CD4-positive, alpha-beta T cell treated with Interferon alpha-2 for 1 hour (primary cell): ENCODE data around the gene MAOA.
"Not testable (repeated sequence)": the region's sequence is repeated elsewhere in the genome, so short reads cannot be mapped to it uniquely, and the experiment has no call there.

Source experiments
- DNase-seq, 2 donors: peaks; one replicate each; pipeline ENCODE4 v3.0.0-alpha.2; 2020 to 2022

MAOA gene

DNA sequence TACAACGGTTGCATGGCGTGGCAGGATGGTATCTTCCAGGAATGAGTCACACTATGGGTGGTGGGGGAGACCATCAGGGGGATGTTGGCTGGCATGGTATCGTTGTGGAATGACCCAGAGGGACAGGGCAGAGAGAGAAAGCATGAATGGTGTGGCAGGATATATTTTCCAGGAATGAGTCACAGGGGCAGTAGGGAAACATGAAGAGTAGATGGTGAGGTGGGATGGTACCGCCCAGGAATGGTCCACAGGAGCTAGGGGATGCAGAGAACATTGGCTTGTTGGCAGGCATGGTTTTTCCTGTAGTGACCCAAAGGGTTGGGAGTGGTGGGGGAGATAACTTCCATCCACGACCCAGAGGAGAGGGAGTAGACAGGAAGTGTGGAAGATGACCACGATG lies 62.4 kb downstream of the MAOA start:
- DNase-seq = no peak

- no peak for DNase-seq
Observed at GRCh38 chrX:43718956-43719355, 62.9 kb downstream of the MAOA start.

DNA sequence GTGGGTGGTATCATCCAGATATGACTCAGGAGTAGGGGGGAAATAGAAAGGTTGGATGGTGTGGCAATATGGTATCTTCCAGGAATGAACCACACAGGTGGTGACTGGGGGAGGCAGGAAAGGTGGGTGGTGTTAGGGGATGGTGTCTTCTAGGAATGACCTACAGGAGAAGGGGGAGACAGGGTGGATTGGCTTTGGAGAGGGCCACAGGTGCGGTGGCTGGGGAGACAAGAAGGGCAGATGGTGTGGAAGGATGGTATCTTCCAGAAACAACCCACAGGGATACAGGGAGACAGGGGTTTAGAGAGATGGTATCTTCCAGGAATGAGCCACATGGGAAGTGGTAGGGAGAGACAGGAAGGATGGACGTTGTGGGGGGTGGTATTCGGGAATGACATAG lies 64.0 kb downstream of the MAOA start:
- DNase-seq = no peak

DNA sequence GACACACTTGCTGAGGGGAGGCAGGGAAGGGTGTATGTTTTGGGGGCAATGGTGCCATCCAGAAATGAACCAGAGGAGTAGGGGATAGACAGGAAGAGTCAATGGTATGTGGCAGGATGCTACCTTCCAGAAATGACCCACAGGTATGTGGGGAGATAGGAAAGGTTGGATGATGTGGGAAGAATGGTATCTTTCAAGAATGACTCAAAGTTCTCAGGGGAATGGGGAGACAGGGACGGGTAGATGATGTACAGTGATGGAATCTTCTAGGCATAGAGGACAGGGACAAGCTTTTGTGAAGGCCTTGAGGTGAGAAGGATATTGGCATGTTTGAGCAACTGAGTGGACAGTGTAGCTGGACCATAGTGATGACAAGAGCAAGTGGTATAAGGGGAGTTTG lies 64.9 kb downstream of the MAOA start:
- no peak for DNase-seq

DNA sequence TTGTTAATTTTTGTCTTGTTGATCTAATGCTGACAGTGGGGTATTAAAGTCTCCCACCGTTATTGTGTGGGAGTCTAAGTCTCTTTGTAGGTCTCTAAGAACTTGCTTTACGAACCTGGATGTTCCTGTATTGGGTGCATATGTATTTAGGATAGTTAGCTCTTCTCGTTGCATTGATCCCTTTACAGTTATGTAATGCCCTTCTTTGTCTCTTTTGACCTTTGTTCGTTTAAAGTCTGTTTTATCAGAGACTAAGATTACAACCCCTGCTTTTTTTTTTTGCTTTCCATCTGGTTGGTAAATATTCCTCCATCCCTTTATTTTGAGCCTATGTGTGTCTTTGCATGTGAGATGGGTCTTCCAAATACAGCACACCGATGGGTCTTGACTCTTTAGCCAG lies 69.1 kb downstream of the MAOA start:
- DNase-seq = not testable (repeated sequence)

DNA sequence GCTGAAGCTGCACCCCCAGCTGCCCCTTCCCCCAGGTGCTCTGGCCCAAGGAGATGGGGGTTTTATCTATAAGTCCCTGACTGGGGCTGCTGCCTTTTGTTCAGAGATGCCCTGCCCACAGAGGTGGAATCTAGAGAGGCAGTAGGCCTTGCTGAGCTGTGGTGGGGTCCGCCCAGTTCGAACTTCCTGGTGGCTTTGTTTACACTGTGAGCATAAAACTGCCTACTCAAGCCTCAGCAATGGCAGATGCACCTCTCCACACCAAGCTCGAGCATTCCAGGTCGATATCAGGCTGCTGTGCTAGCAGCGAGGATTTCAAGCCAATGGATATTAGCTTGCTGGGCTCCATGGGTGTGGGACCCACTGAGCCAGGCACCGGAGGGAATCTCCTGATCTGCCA lies 71.2 kb downstream of the MAOA start:
- not testable (repeated sequence) for DNase-seq

DNA sequence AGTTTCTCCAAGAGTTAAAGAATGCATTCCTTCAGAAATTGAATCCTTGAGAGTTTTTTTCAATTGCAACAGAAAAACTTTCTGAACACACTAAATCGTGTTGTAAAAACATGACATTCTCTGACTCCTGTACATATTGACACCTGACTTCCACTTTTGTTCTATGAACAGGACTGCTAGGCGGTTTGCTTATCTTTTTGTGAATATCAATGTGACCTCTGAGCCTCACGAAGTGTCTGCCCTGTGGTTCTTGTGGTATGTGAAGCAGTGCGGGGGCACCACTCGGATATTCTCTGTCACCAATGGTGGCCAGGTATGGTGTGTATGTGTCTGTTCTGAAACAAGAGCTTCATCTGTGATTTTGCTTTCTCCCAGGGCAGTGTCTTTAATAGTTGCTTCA lies 71.9 kb downstream of the MAOA start:
- DNase-seq = no peak

- no peak for DNase-seq
Observed at GRCh38 chrX:43728966-43729365, 72.9 kb downstream of the MAOA start.

- DNase-seq = no peak
Observed at GRCh38 chrX:43731086-43731485, 75.0 kb downstream of the MAOA start.

DNA sequence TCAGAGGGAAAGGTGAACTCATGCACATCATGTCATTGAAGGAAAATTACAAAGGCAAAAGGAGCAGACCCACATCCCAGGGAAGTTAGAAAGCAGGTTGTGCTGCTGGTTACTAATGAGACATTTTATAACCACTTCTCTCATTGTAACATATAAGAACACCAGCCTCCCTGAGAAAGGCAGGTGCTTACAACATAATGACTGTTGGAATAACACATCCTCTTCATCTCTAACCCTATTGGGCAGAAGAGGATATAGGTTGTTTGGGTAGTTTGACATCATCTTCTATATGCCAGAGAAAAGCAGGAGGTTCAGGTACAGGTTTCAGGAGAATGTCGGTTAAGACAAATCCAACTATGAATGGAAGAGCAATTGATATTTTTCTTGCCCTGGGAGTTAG lies 77.6 kb downstream of the MAOA start:
- no peak for DNase-seq

GRCh38 chrX:43734444-43734843 lies 78.3 kb downstream of the MAOA start:
- no peak for DNase-seq

DNA sequence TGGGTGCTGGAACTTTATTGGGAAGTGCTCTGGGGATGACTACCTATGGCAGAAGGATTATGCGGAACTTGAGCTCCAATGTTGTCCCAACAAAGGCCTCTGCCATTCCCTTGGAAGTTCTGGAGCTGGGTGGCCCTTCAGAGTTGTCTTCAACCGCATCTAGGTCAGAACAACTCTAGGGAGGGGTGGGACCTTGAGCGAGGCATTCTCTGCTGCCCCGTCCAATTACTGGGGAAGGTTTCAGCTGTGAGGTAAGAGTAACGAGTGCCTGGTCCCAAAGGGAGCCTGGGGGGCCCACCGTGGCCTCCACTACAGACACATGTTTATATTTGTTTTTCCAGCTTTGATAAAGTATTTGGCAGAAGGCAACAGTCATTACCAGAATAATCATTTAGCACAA lies 79.4 kb downstream of the MAOA start:
- DNase-seq = no peak

DNA sequence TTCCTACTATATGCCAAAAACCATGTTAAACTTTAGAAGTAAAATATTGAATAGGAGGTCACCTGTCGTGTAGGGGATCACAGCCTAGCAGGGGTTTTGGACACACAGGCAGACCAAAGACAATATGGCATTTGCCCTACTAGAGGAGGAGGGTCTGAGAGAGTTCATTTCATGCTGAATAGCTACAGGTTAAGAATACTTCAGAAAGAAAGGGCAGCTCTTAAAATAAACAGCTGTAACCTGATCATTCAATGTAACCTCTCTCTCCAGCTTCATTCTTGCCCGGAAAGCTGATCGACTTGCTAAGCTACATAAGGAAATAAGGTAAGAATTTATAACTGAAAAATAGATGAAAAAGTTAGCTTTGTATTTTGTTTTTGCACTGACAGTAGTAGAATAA lies 79.9 kb downstream of the MAOA start:
- DNase-seq = no peak

GRCh38 chrX:43741843-43742573 lies 85.9 kb downstream of the MAOA start:
- DNase-seq = no peak

GRCh38 chrX:43743100-43743822 lies 87.2 kb downstream of the MAOA start:
- DNase-seq = no peak

DNA sequence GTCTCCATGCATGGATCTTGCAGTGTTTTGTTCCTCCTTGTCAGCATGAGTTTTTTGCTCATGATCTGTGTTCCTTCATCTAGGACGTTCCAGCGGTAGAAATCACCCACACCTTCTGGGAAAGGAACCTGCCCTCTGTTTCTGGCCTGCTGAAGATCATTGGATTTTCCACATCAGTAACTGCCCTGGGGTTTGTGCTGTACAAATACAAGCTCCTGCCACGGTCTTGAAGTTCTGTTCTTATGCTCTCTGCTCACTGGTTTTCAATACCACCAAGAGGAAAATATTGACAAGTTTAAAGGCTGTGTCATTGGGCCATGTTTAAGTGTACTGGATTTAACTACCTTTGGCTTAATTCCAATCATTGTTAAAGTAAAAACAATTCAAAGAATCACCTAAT lies 88.2 kb downstream of the MAOA start:
- DNase-seq = no peak

DNA sequence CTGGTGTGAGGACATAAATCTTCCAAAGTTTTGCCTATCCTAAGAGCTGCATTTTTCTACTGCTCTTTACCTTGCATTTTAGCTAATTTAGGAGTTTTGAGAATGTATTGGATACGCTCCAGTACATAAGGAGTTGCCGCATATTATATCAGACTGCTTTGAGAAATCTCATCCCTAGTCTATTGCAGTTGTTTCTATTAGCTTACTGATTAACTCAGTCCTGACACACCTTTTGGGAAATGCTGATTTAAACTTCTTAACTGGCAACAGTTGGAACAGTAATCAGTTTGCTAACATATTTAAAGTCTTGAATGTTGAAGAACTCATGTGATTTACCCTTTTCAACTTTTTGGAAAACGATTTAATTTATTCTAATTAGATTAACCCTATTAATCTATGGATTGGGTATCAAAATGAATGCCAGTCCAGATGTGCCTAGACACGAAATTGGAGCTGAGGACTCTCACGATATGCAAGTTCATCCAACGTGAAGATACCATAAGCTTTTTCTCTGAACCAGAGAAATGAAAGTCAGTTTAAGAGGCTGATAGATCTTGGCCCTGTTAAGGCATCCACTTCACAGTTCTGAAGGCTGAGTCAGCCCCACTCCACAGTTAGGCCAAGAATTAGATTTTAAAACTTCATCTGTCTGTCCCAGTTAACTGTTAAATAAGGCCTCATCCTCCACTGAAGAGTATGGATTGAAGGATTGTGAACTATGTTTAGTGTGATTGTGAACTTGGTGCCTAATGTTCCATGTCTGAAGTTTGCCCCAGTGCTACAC lies 90.0 kb downstream of the MAOA start:
- no peak for DNase-seq

- no peak for DNase-seq
Observed at GRCh38 chrX:43747476-43747875, 91.4 kb downstream of the MAOA start.

GRCh38 chrX:43750248-43750676 lies 94.2 kb downstream of the MAOA start:
- DNase-seq = peak; percentile 43 to 59

GRCh38 chrX:43753637-43754036 lies 97.5 kb downstream of the MAOA start:
- DNase-seq = no peak

DNA sequence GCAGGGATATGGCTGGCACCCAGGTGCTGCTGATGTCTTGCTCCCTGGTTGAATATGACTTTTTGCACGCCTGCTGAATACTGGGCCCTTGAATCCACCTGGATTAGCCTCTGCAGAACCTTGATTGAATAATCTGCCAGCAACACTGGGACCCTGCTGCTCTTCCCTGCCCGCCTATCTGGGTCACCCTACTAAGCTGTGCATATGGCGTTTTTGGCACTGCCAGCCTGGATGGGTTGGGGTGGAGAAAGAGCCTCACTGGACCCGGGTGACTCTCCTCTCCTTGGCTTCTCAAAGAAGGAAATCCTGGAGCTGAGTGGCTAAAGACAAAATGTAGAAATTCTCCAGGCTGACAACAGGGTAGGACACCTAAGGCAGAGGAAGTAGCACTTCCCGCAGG lies 100.0 kb downstream of the MAOA start:
- no peak for DNase-seq

DNA sequence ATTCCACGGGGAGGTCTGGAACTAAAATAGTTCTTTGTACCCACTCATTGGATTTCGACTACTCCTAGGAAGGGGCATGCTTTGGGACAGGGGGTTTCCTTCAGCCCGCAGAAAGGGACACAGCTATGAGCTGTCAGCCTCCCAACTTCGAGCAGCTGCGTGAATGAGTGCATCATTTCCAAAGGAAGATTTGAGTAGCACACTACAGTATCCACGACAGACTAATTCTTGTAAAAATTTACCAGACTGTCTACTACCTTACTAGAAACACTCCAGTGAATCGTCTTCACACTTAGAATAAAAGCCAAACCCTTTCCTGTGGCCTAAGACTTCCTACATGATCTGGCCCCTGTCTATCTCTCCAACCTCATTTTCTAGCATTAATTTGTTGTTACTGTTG lies 101.9 kb downstream of the MAOA start:
- no peak for DNase-seq

- no peak for DNase-seq
Observed at GRCh38 chrX:43785930-43786591, 130.0 kb downstream of the MAOA start.
